ENCODE results near the gene THOC6. TPM values are rescaled to one million over a fixed set of nuclear protein-coding genes. Genes with fewer than 3 reads are reported as not detected.

Gene THOC6
- total and polyA plus RNA-seq, 2 donors (not counting 1 experiment from before 2014, with no cell fraction given), result 28.5 to 52.2 TPM

- H3K4me2 ChIP-seq (replicated peaks; ENCODE audit: low read depth, low read length, poor library complexity, severe bottlenecking), result no peak overlapping the region
- CTCF ChIA-PET, result interaction anchor here (6.7 kb wide), 1 partner anchor 22 kb away, joined by 213 read pairs; no protein-coding TSS in a partner anchor
Observed at GRCh38 chr16:3026003-3026378, 2.2 kb downstream of the THOC6 start.

More at GRCh38 chr16:3026003-3026378, 2.2 kb downstream of the THOC6 start:
- DNase-seq, result no peak
- Histone ChIP-seq H3K27ac (ENCODE audit: low read length in 2 of 2) (no peak overlapping the region), H3K9ac (ENCODE audit: low read length) (no peak overlapping the region), H2AFZ (ENCODE audit: insufficient read depth, low read depth, low read length, poor library complexity, severe bottlenecking) (no peak overlapping the region), H3K9me3 (ENCODE audit: control extremely low read depth in 1 of 3, control insufficient read depth in 2 of 3, insufficient read depth in 1 of 3, low read length in 2 of 3) (peaks cover 0 to 13% (median 0%) of the 10 kb centered on the region in 3 donors), H3K27me3 (replicated peaks in 1 of 4; ENCODE audit: control extremely low read depth in 1 of 4, control insufficient read depth in 3 of 4, insufficient read depth in 4 of 4, low read length in 3 of 4) (peaks cover 0 to 26% (median 16%) of the 10 kb centered on the region in 4 experiments), H4K20me1 (ENCODE audit: control insufficient read depth, insufficient read depth, low read length, poor library complexity, severe bottlenecking) (peaks cover 40% of the 10 kb centered on the region), H3K79me2 (ENCODE audit: control insufficient read depth, insufficient read depth, low read length) (peaks cover 15% of the 10 kb centered on the region), H3K4me3 (ENCODE audit: control extremely low read depth in 1 of 5, extremely low read depth in 1 of 5, insufficient read depth in 1 of 5, low read depth in 2 of 5, low read length in 4 of 5) (no peak overlapping the region), H3K4me1 (ENCODE audit: control insufficient read depth in 2 of 2, insufficient read depth in 2 of 2, low read length in 2 of 2) (peaks cover 51 to 58% of the 10 kb centered on the region in 2 donors), H3K36me3 (replicated peaks in 1 of 2; ENCODE audit: control extremely low read depth in 1 of 2, control insufficient read depth in 1 of 2, extremely low read depth in 1 of 2, insufficient read depth in 2 of 2, low read length in 1 of 2) (peaks cover 0 to 18% of the 10 kb centered on the region in 2 experiments)
- WGBS (ENCODE audit: insufficient coverage), result 98% methylated on average over 8 of the region's 8 CpGs
- TF ChIP-seq EZH2 (IDR thresholded peaks at IDR 0.05; ENCODE audit: borderline replicate concordance, insufficient read depth, low read depth, low read length, poor library complexity, severe bottlenecking) (no peak), CTCF (IDR thresholded peaks at IDR 0.05) (no peak)
- ATAC-seq (ENCODE audit: low read depth), result no peak
- intact Hi-C loops (cut with micrococcal nuclease), result loop anchor here (10.0 kb wide), 2 partner anchors 259 to 1721 kb away; partner anchors contain the start of genes UBE2I and ZNF263
- Mint-ChIP-seq H3K27ac (no peak overlapping the region), H3K27me3 (peaks cover 13% of the 10 kb centered on the region), H3K4me3 (no peak overlapping the region), H3K4me1 (peaks cover 48% of the 10 kb centered on the region), H3K9me3 (ENCODE audit: insufficient read depth) (no peaks in the 10 kb centered on the region)
- POLR2A ChIA-PET, result interaction anchor here (0.5 kb wide), 1 partner anchor 594 kb away, joined by 3 read pairs; no protein-coding TSS in a partner anchor

All from B cell (primary cell).